K562 (cell line): ENCODE results near the gene PHLDB2. TPM values are rescaled to one million over a fixed set of nuclear protein-coding genes. Genes with fewer than 3 reads are reported as not detected.

ENCODE experiments used
- ATAC-seq: fragments of 200-7000 bp; cut with Tn5 transposase; 3 replicates; pipeline ENCODE4 v1.9.1; 2020; ENCODE audit warnings: moderate library complexity
- BruUV-seq: library from RNA; stranded (reverse); fragments of 400-500 nt; replicated peaks from 2 replicates; lab custom pipeline; 2021; lab: Mats Ljungman, UMichigan
- CTCF ChIA-PET: fragments of 300-600 bp; formaldehyde crosslinking; extraction: SDS; loops from one replicate; lab custom pipeline; 2021; ENCODE audit warnings: low intra/inter-chr PET ratio; lab: Yijun Ruan, JAX
- POLR2A ChIA-PET: fragments of 300-600, 350-650 bp; sonication (Branson Sonifier 250); formaldehyde crosslinking; extraction: SDS; loops from one replicate; lab custom pipeline; 2021; ENCODE audit warnings: antibody characterized with exemption, inconsistent platforms; lab: Yijun Ruan, JAX
- DNase-seq, 4 experiments: peaks; one replicate each; pipeline versions ENCODE4 v3.0.0 to v3.0.0-alpha.2; 2011 to 2018; ENCODE audit warnings: low spot score in 3 of 4, mixed read lengths in 3 of 4; ENCODE audit errors: extremely low read depth in 1 of 4
- FAIRE-seq: peaks from 2 replicates; lab custom pipeline; 2011; peaks lifted over from hg19 to GRCh38; lab: Jason Lieb, UNC
- H2AFZ ChIP-seq: 2 replicates; pipeline ENCODE4 v1.6.0; 2011; ENCODE audit warnings: low read depth, low read length, control low read depth, inconsistent platforms
- H3K27ac ChIP-seq: fragments of 200-600 bp; 3 replicates; pipeline ENCODE4 v1.8.0; 2011; ENCODE audit warnings: low read depth, mild to moderate bottlenecking, control low read depth, inconsistent platforms, low read length, moderate library complexity, mixed read lengths; ENCODE audit errors: extremely low read depth
- H3K27me3 ChIP-seq, 2 experiments: fragments of 300-600 bp in 1 of 2; 2 replicates in 1 of 2; 3 replicates in 1 of 2; pipeline versions ENCODE4 v1.6.0 to v1.8.0; 2011; ENCODE audit warnings: inconsistent platforms in 2 of 2, low read length in 2 of 2, mild to moderate bottlenecking in 1 of 2, mixed read lengths in 1 of 2, moderate library complexity in 1 of 2; ENCODE audit not compliant: control insufficient read depth in 2 of 2, insufficient read depth in 2 of 2
- H3K36me3 ChIP-seq: fragments of 300-600 bp; 3 replicates; pipeline ENCODE4 v1.8.0; 2011; ENCODE audit warnings: mild to moderate bottlenecking, low read length, inconsistent platforms; ENCODE audit not compliant: control insufficient read depth, insufficient read depth
- H3K4me1 ChIP-seq, 2 experiments: fragments of 200-600 bp in 1 of 2; replicated peaks in 1 of 2; 2 replicates in 1 of 2; 3 replicates in 1 of 2; pipeline versions ENCODE4 v1.5.1 to v1.8.0; 2011; ENCODE audit warnings: inconsistent platforms in 2 of 2, low read length in 2 of 2, mild to moderate bottlenecking in 1 of 2, mixed read lengths in 1 of 2, moderate library complexity in 1 of 2; ENCODE audit not compliant: control insufficient read depth in 2 of 2, insufficient read depth in 2 of 2
- H3K4me2 ChIP-seq: 2 replicates; pipeline ENCODE4 v1.6.1; 2011; ENCODE audit warnings: low read length, control low read depth, inconsistent platforms, mixed read lengths; ENCODE audit not compliant: insufficient read depth
- H3K4me3 ChIP-seq: fragments of 200-600 bp; sonication (generic), shearing (Covaris generic); 2 replicates; pipeline ENCODE4 v1.5.1; 2016; ENCODE audit warnings: control low read depth, inconsistent platforms
- H3K79me2 ChIP-seq: fragments of 200-600 bp; 3 replicates; pipeline ENCODE4 v1.8.0; 2011; ENCODE audit warnings: low read length, inconsistent platforms; ENCODE audit not compliant: control insufficient read depth, insufficient read depth
- H3K9ac ChIP-seq, 2 experiments: 2 replicates each; pipeline versions ENCODE4 v1.6.0 to v1.6.1; 2011; ENCODE audit warnings: low read depth in 2 of 2, low read length in 2 of 2, control low read depth in 1 of 2, inconsistent platforms in 1 of 2, mild to moderate bottlenecking in 1 of 2, mixed read lengths in 1 of 2; ENCODE audit not compliant: insufficient read depth in 1 of 2
- H3K9me1 ChIP-seq: one replicate; pipeline ENCODE4 v1.6.0; 2011; ENCODE audit warnings: inconsistent platforms, mild to moderate bottlenecking, low read length, moderate library complexity; ENCODE audit not compliant: control insufficient read depth, insufficient read depth
- H3K9me3 ChIP-seq: replicated peaks from 2 replicates; pipeline ENCODE4 v1.5.1; 2011; ENCODE audit warnings: low read depth, low read length, inconsistent platforms; ENCODE audit not compliant: control insufficient read depth, insufficient read depth
- H4K20me1 ChIP-seq: replicated peaks from 2 replicates; pipeline ENCODE4 v1.6.1; 2011; ENCODE audit warnings: low read length, inconsistent platforms, mixed read lengths; ENCODE audit not compliant: control insufficient read depth, insufficient read depth
- BDP1 ChIP-seq: IDR thresholded peaks from 3 replicates; pipeline ENCODE4 v1.6.1; 2011; ENCODE audit not compliant: insufficient read length, insufficient read depth
- E2F5 ChIP-seq: sonication (generic); formaldehyde crosslinking; IDR thresholded peaks from 2 replicates; pipeline ENCODE4 v1.8.0; 2022; ENCODE audit warnings: mild to moderate bottlenecking, missing genetic modification reagents
- KLF6 ChIP-seq: fragments of 250-450 bp; sonication (Bioruptor Pico); IDR thresholded peaks from 2 replicates; pipeline ENCODE4 v1.4.0; 2020; ENCODE audit warnings: mild to moderate bottlenecking, moderate library complexity, borderline replicate concordance
- POLR2AphosphoS5 ChIP-seq: IDR thresholded peaks from 2 replicates; pipeline ENCODE4 v1.6.1; 2011; ENCODE audit warnings: mild to moderate bottlenecking, low read depth, low read length, moderate library complexity; ENCODE audit not compliant: control insufficient read depth, insufficient read depth
- RFX1 ChIP-seq: fragments of 450-650 bp; IDR thresholded peaks from 2 replicates; pipeline ENCODE4 v1.6.1; 2016; ENCODE audit warnings: mild to moderate bottlenecking, moderate library complexity
- SNIP1 ChIP-seq: fragments of 450-650 bp; IDR thresholded peaks from 2 replicates; pipeline ENCODE4 v1.7.1; 2017; ENCODE audit warnings: low read depth, mild to moderate bottlenecking
- SRSF9 ChIP-seq: fragments of 200-400 bp; formaldehyde crosslinking; IDR thresholded peaks from 2 replicates; pipeline ENCODE4 v1.6.1; 2017; ENCODE audit warnings: low read depth, low read length, borderline replicate concordance
- TAF1 ChIP-seq: IDR thresholded peaks from 2 replicates; pipeline ENCODE4 v1.6.1; 2011; ENCODE audit warnings: mild to moderate bottlenecking, low read length, moderate library complexity; ENCODE audit not compliant: insufficient read depth, control insufficient read depth, severe bottlenecking; ENCODE audit errors: extremely low read depth
- U2AF1 ChIP-seq: fragments of 200-400 bp; formaldehyde crosslinking; optimal IDR thresholded peaks from 2 replicates; pipeline ENCODE3; 2017; ENCODE audit warnings: mild to moderate bottlenecking, low read depth, low read length, moderate library complexity
- XRCC4 ChIP-seq: IDR thresholded peaks from one replicate; pipeline ENCODE4 v1.6.1; 2011; ENCODE audit not compliant: insufficient read depth, insufficient read length; ENCODE audit errors: extremely low read depth
- ZNF232 ChIP-seq: sonication (generic); formaldehyde crosslinking; IDR thresholded peaks from 2 replicates; pipeline ENCODE4 v1.8.0; 2022; ENCODE audit warnings: mild to moderate bottlenecking, missing genetic modification reagents
- WGBS: fragments of 100-300 bp; shearing (Covaris generic); methylation state at CpG from one replicate; pipeline ENCODE4 v1.1.6; 2016; ENCODE audit warnings: low coverage, mixed read lengths; ENCODE audit not compliant: insufficient coverage; ENCODE audit errors: missing lambda C conversion rate; 5-methylcytosine and 5-hydroxymethylcytosine counted together
- in situ Hi-C: fragments of 300-500 bp; cut with MboI; formaldehyde crosslinking; loops from 4 replicates; pipeline ENCODE4 v1.15.0; 2018; ENCODE audit warnings: inconsistent platforms, mixed read lengths
- intact Hi-C: fragments of 100-400 bp; cut with micrococcal nuclease; formaldehyde crosslinking; loops from 2 replicates; pipeline ENCODE4 v1.14.2; 2022
- polyA plus RNA-seq, 8 experiments: library from polyadenylated mRNA; depleted of rRNA in 4 of 8; stranded (reverse) in 5 of 8; unstranded in 3 of 8; fragments of >200 nt; fragmentation: Nextera tagmentation in 2 of 8; fragmentation: Illumina TruSeq in 1 of 8; extraction: Ambion mirVana in 2 of 8; extraction: Trizol in 1 of 8; gene quantifications; 2 replicates each; pipeline versions ENCODE4 v1.2.1 to v1.2.3, GENCODE V29; 2011 to 2014; ENCODE audit warnings: inconsistent platforms in 1 of 8, missing spikeins in 1 of 8
- total RNA-seq, 7 experiments: library from RNA; depleted of rRNA in 6 of 7; stranded (reverse); fragments of >200 nt in 6 of 7; fragmentation: Illumina TruSeq in 2 of 7; extraction: Trizol in 2 of 7; gene quantifications; 2 replicates each; pipeline versions ENCODE4 v1.2.1 to v1.2.3, GENCODE V29; 2011 to 2021; ENCODE audit warnings: low replicate concordance in 1 of 7

PHLDB2 gene
- total and polyA plus RNA-seq, 9 of the 15 experiments (the other 6 are each of a cell fraction or from before 2014, with no cell fraction given), result 0.04 TPM; not detected in 8

- no peak for TF ChIP-seq BDP1
- no peak for TF ChIP-seq POLR2AphosphoS5
- TF ChIP-seq U2AF1, result no peak
- TF ChIP-seq SRSF9, result no peak
- no peak for TF ChIP-seq KLF6 (CRISPR knock-in tag)
- TF ChIP-seq TAF1, result no peak
Measured at GRCh38 chr3:111902534-111902933, 43.5 kb downstream of the PHLDB2 start (continued).

- Histone ChIP-seq H3K9ac (no peak overlapping the region), H3K9me3 (no peaks in the 10 kb centered on the region), H3K27me3 (no peaks in the 10 kb centered on the region), H3K79me2 (no peaks in the 10 kb centered on the region), H3K4me2 (no peak overlapping the region), H3K4me3 (no peak overlapping the region), H4K20me1 (no peaks in the 10 kb centered on the region), H3K9me1 (no peaks in the 10 kb centered on the region), H3K4me1 (no peaks in the 10 kb centered on the region), H3K36me3 (no peaks in the 10 kb centered on the region), H2AFZ (no peak overlapping the region), H3K27ac (no peak overlapping the region)
- ChIA-PET CTCF (no interaction called here), POLR2A (interaction anchor here (0.6 kb wide), 1 partner anchor 66 kb away, joined by 3 read pairs; no protein-coding TSS in a partner anchor)
- ATAC-seq, result no peak
- TF ChIP-seq ZNF232 (CRISPR knock-in tag) (no peak), SNIP1 (no peak), E2F5 (CRISPR knock-in tag) (no peak), XRCC4 (no peak), RFX1 (peak; percentile 63), TAF1 (no peak)
- WGBS, result 0% methylated on average over 2 of the region's 2 CpGs
- intact Hi-C loops, result no loop called here
- no peak for FAIRE-seq
- in situ Hi-C loops, result no loop called here
- DNase-seq, result no peak
- BruUV-seq, result no TSS peak
Measured at GRCh38 chr3:111903067-111903511, 44.0 kb downstream of the PHLDB2 start.
